A673 (cell line): ENCODE data around the gene LIAS. TPM values are rescaled to one million over a fixed set of nuclear protein-coding genes. Genes with fewer than 3 reads are reported as not detected.

Experiments
- BruUV-seq: library from RNA; stranded (reverse); fragments of 400-500 nt; replicated peaks from 2 replicates; lab custom pipeline; 2021; lab: Mats Ljungman, UMichigan
- CTCF ChIA-PET: fragments of 300-600 bp; sonication (Branson Sonifier 250); formaldehyde crosslinking; loops from one replicate; lab custom pipeline; 2022; ENCODE audit warnings: antibody characterized with exemption; lab: Charles Lee
- POLR2A ChIA-PET: fragments of 300-600 bp; sonication (Branson Sonifier 250); formaldehyde crosslinking; loops from one replicate; lab custom pipeline; 2022; ENCODE audit warnings: antibody characterized with exemption; ENCODE audit not compliant: low non-redundant PET; lab: Charles Lee
- DNase-seq: peaks from one replicate; pipeline ENCODE4 v3.0.0-alpha.2; 2015; ENCODE audit warnings: low spot score
- H3K27ac ChIP-seq: fragments of 200-600 bp; sonication (generic); 2 replicates; pipeline ENCODE4 v1.5.1; 2016; ENCODE audit warnings: mixed run types, low read depth, mild to moderate bottlenecking, mixed read lengths, antibody characterized with exemption, low read length; ENCODE audit not compliant: poor library complexity, severe bottlenecking
- H3K27me3 ChIP-seq: fragments of 200-600 bp; sonication (generic); replicated peaks from 2 replicates; pipeline ENCODE4 v1.6.1; 2017; ENCODE audit warnings: mixed run types, low read depth, mild to moderate bottlenecking, mixed read lengths, antibody characterized with exemption, low read length; ENCODE audit not compliant: insufficient read depth, poor library complexity
- H3K36me3 ChIP-seq: fragments of 200-600 bp; sonication (generic); 2 replicates; pipeline ENCODE4 v1.6.1; 2016; ENCODE audit warnings: mixed run types, mild to moderate bottlenecking, mixed read lengths, antibody characterized with exemption, low read length; ENCODE audit not compliant: insufficient read depth, poor library complexity, severe bottlenecking
- H3K4me1 ChIP-seq: fragments of 200-600 bp; sonication (generic); 2 replicates; pipeline ENCODE4 v1.6.1; 2017; ENCODE audit warnings: mixed run types, mild to moderate bottlenecking, mixed read lengths, antibody characterized with exemption, low read length; ENCODE audit not compliant: insufficient read depth, poor library complexity, severe bottlenecking
- H3K4me3 ChIP-seq: fragments of 200-600 bp; sonication (generic); 2 replicates; pipeline ENCODE4 v1.5.1; 2016; ENCODE audit warnings: low read depth, mixed run types, mild to moderate bottlenecking, mixed read lengths, low read length; ENCODE audit not compliant: poor library complexity, severe bottlenecking
- H3K9me3 ChIP-seq: fragments of 200-600 bp; sonication (generic); 2 replicates; pipeline ENCODE4 v1.6.1; 2016; ENCODE audit warnings: mixed run types, low read depth, mild to moderate bottlenecking, mixed read lengths, antibody characterized with exemption, low read length; ENCODE audit not compliant: poor library complexity, severe bottlenecking
- CTCF ChIP-seq: fragments of 300-800, 200-600 bp; sonication (generic); conservative IDR thresholded peaks from 2 replicates; pipeline ENCODE4 v1.5.1; 2017; ENCODE audit warnings: low read depth, mild to moderate bottlenecking, antibody characterized with exemption, low read length, moderate library complexity, mixed read lengths
- EZH2 ChIP-seq: fragments of 200-600 bp; sonication (generic); IDR thresholded peaks from 2 replicates; pipeline ENCODE4 v1.6.1; 2017; ENCODE audit warnings: borderline replicate concordance, low read depth, mild to moderate bottlenecking, mixed read lengths, antibody characterized with exemption, low read length; ENCODE audit not compliant: poor library complexity, severe bottlenecking
- intact Hi-C: fragments of 100-400 bp; cut with micrococcal nuclease; formaldehyde crosslinking; loops from one replicate; pipeline ENCODE4 v1.10.0; 2022; ENCODE audit not compliant: unreplicated experiment
- total RNA-seq: library from RNA; stranded (reverse); gene quantifications from 2 replicates; pipeline ENCODE4 v1.2.3, GENCODE V29; 2021

LIAS gene
- total RNA-seq, 1 experiment from 2014 or later: 19.1 TPM

GRCh38 chr4:39446483-39446841 is 12.4 kb upstream of the LIAS start:
- H3K9me3 ChIP-seq: no peaks in the 10 kb centered on the region
- peaks cover 15% of the 10 kb centered on the region for H3K36me3 ChIP-seq
- ChIA-PET CTCF (no interaction called here), POLR2A (no interaction called here)
- no peaks in the 10 kb centered on the region for H3K27me3 ChIP-seq
- intact Hi-C loops: no loop called here
- no peak for TF ChIP-seq CTCF
- no peak for TF ChIP-seq EZH2
- no peak overlapping the region for H3K27ac ChIP-seq
- H3K4me1 ChIP-seq: no peaks in the 10 kb centered on the region
- no TSS peak for BruUV-seq
- no peak for DNase-seq
- H3K4me3 ChIP-seq: no peak overlapping the region

- H3K9me3 ChIP-seq: no peaks in the 10 kb centered on the region
- H3K27me3 ChIP-seq: no peaks in the 10 kb centered on the region
- no TSS peak for BruUV-seq
- H3K36me3 ChIP-seq: peaks cover 21% of the 10 kb centered on the region
- TF ChIP-seq EZH2 (no peak), CTCF (no peak)
- H3K4me1 ChIP-seq: no peaks in the 10 kb centered on the region
- intact Hi-C loops: no loop called here
- ChIA-PET CTCF (no interaction called here), POLR2A (no interaction called here)
- H3K4me3 ChIP-seq: no peak overlapping the region
- no peak overlapping the region for H3K27ac ChIP-seq
- no peak for DNase-seq
Measured at GRCh38 chr4:39446842-39447573, 11.8 kb upstream of the LIAS start.

GRCh38 chr4:39450618-39451017 is 8.2 kb upstream of the LIAS start:
- H3K27me3 ChIP-seq: no peaks in the 10 kb centered on the region
- POLR2A ChIA-PET: no interaction called here
- BruUV-seq: no TSS peak
- H3K9me3 ChIP-seq: no peaks in the 10 kb centered on the region
- no peak overlapping the region for H3K4me3 ChIP-seq
- TF ChIP-seq EZH2: no peak
- TF ChIP-seq CTCF: no peak
- CTCF ChIA-PET: no interaction called here
- DNase-seq: no peak
- H3K27ac ChIP-seq: no peak overlapping the region
- no peaks in the 10 kb centered on the region for H3K4me1 ChIP-seq
- intact Hi-C loops: no loop called here
- peaks cover 57% of the 10 kb centered on the region for H3K36me3 ChIP-seq
